NCI-H2196 (cell line): ENCODE results near the gene GGPS1.
"Not testable (repeated sequence)": the region's sequence is repeated elsewhere in the genome, so short reads cannot be mapped to it uniquely, and the experiment has no call there.

Experiments
- DNase-seq: peaks from one replicate; lab custom pipeline; 2025; ENCODE audit not compliant: unreplicated experiment; lab: John Stamatoyannopoulos, UW

Gene GGPS1

GRCh38 chr1:235328271-235329138 is at the start of gene GGPS1:
GGPS1 (plus strand) TSS chr1:235328570; CDS start chr1:235335265, 6,695 bp downstream.
- peak; percentile 90 for DNase-seq

GRCh38 chr1:235278915-235279292 is 49.5 kb upstream of the GGPS1 start:
- no peak for DNase-seq

- DNase-seq, result no peak
Observed at GRCh38 chr1:235279694-235280093, 48.7 kb upstream of the GGPS1 start.

- DNase-seq, result no peak
Observed at GRCh38 chr1:235280467-235280866, 47.9 kb upstream of the GGPS1 start.

GRCh38 chr1:235283636-235284035 is 44.7 kb upstream of the GGPS1 start:
- DNase-seq, result not testable (repeated sequence)

GRCh38 chr1:235284231-235284769 is 44.1 kb upstream of the GGPS1 start:
- no peak for DNase-seq

GRCh38 chr1:235286667-235287066 is 41.7 kb upstream of the GGPS1 start:
- DNase-seq, result no peak

- no peak for DNase-seq
Observed at GRCh38 chr1:235287208-235287882, 41.0 kb upstream of the GGPS1 start.

- DNase-seq, result no peak
Observed at GRCh38 chr1:235289859-235290739, 38.3 kb upstream of the GGPS1 start.

- DNase-seq, result no peak
Observed at GRCh38 chr1:235290740-235291502, 37.4 kb upstream of the GGPS1 start.

GRCh38 chr1:235291599-235292091 is 36.7 kb upstream of the GGPS1 start:
- DNase-seq, result no peak

- DNase-seq, result no peak
Observed at GRCh38 chr1:235292790-235293189, 35.6 kb upstream of the GGPS1 start.

GRCh38 chr1:235293322-235293942 is 34.9 kb upstream of the GGPS1 start:
- DNase-seq, result no peak

GRCh38 chr1:235295902-235296350 is 32.4 kb upstream of the GGPS1 start:
- DNase-seq, result peak; percentile 45

GRCh38 chr1:235296729-235297128 is 31.6 kb upstream of the GGPS1 start:
- no peak for DNase-seq

- DNase-seq, result no peak
Observed at GRCh38 chr1:235297579-235297978, 30.8 kb upstream of the GGPS1 start.

- no peak for DNase-seq
Observed at GRCh38 chr1:235298758-235299157, 29.6 kb upstream of the GGPS1 start.

- DNase-seq, result no peak
Observed at GRCh38 chr1:235299169-235299858, 29.1 kb upstream of the GGPS1 start.

- DNase-seq, result no peak
Observed at GRCh38 chr1:235302143-235302542, 26.2 kb upstream of the GGPS1 start.
